NOMO-1 treated with dmso at 0.1 percent for 144 hours (cell line): ENCODE results near the gene GPR27.
A peak's percentile ranks its signal among the peaks of the same experiment; 100 is the strongest.

ENCODE experiments used
- DNase-seq: peaks from one replicate; lab custom pipeline; 2025; ENCODE audit not compliant: unreplicated experiment; lab: John Stamatoyannopoulos, UW

Gene GPR27

GRCh38 chr3:71753701-71754609 is at the start of gene GPR27:
GPR27 (plus strand) TSS chr3:71753855; CDS start chr3:71754050, 195 bp downstream.
- DNase-seq, result no peak

GRCh38 chr3:71704915-71705314 is 48.7 kb upstream of the GPR27 start:
- DNase-seq, result no peak

- DNase-seq, result no peak
These were observed 48.0 kb upstream of the GPR27 start for GRCh38 chr3:71705681-71706080.

- DNase-seq, result no peak
These were observed 46.1 kb upstream of the GPR27 start for GRCh38 chr3:71707595-71707994.

GRCh38 chr3:71708476-71709105 is 45.1 kb upstream of the GPR27 start:
- no peak for DNase-seq

- no peak for DNase-seq
These were observed 43.6 kb upstream of the GPR27 start for GRCh38 chr3:71709908-71710511.

- no peak for DNase-seq
These were observed 42.7 kb upstream of the GPR27 start for GRCh38 chr3:71710906-71711494.

- DNase-seq, result no peak
These were observed 40.6 kb upstream of the GPR27 start for GRCh38 chr3:71713041-71713440.

GRCh38 chr3:71714595-71714994 is 39.1 kb upstream of the GPR27 start:
- DNase-seq, result no peak

- DNase-seq, result no peak
These were observed 35.6 kb upstream of the GPR27 start for GRCh38 chr3:71718072-71718471.

GRCh38 chr3:71721002-71721401 is 32.7 kb upstream of the GPR27 start:
- no peak for DNase-seq

- DNase-seq, result peak; percentile 56
These were observed 32.0 kb upstream of the GPR27 start for GRCh38 chr3:71721651-71722157.

- DNase-seq, result no peak
These were observed 31.0 kb upstream of the GPR27 start for GRCh38 chr3:71722693-71723092.

- DNase-seq, result no peak
These were observed 30.0 kb upstream of the GPR27 start for GRCh38 chr3:71723452-71724170.

GRCh38 chr3:71724171-71724453 is 29.5 kb upstream of the GPR27 start:
- DNase-seq, result no peak

- DNase-seq, result no peak
These were observed 28.9 kb upstream of the GPR27 start for GRCh38 chr3:71724584-71725270.

GRCh38 chr3:71725271-71725991 is 28.2 kb upstream of the GPR27 start, which contains the start of gene EIF4E3:
EIF4E3 (minus strand) TSS chr3:71725402; CDS start chr3:71725367, 35 bp downstream.
- no peak for DNase-seq

- DNase-seq, result no peak
These were observed 27.5 kb upstream of the GPR27 start for GRCh38 chr3:71726146-71726545.

GRCh38 chr3:71728632-71729342 is 24.9 kb upstream of the GPR27 start:
- DNase-seq, result no peak
